Gastrocnemius medialis (tissue), 4 donors: ENCODE data around the gene REXO5. TPM values are rescaled to one million over a fixed set of nuclear protein-coding genes. Genes with fewer than 3 reads are reported as not detected.

ENCODE experiments used
- ATAC-seq, 2 donors: fragments of 150-250 bp; one replicate each; pipeline ENCODE4 v1.9.1; 2016
- DNase-seq, 2 donors: peaks; one replicate each; pipeline ENCODE4 v3.0.0-alpha.2; 2019
- H3K27ac ChIP-seq, 4 donors: fragments of 200-600 bp; sonication (generic); 1 replicate in 1 of 4; 2 replicates in 3 of 4; pipeline ENCODE4 v1.5.1; 2016 to 2018; ENCODE audit warnings: mild to moderate bottlenecking in 2 of 4, moderate library complexity in 1 of 4
- H3K27me3 ChIP-seq, 3 donors: fragments of 200-600 bp; sonication (generic) in 2 of 3; 1 replicate in 1 of 3; 2 replicates in 2 of 3; pipeline versions ENCODE4 v1.5.1 to v1.6.0; 2016 to 2019; ENCODE audit warnings: mild to moderate bottlenecking in 1 of 3, moderate library complexity in 1 of 3
- H3K36me3 ChIP-seq, 2 donors: fragments of 200-600 bp; sonication (generic) in 1 of 2; one replicate each; pipeline ENCODE4 v1.5.1; 2017 to 2018
- H3K4me1 ChIP-seq, 2 donors: fragments of 200-600 bp; sonication (generic) in 1 of 2; one replicate each; pipeline ENCODE4 v1.5.1; 2016 to 2017; ENCODE audit warnings: mild to moderate bottlenecking in 2 of 2
- H3K4me3 ChIP-seq, 4 donors: fragments of 200-600 bp; sonication (generic) in 3 of 4; 1 replicate in 1 of 4; 2 replicates in 3 of 4; pipeline ENCODE4 v1.5.1; 2016 to 2019; ENCODE audit warnings: mild to moderate bottlenecking in 2 of 4
- H3K9me3 ChIP-seq, 3 donors: fragments of 200-600 bp; sonication (generic) in 2 of 3; 1 replicate in 1 of 3; 2 replicates in 2 of 3; pipeline ENCODE4 v1.5.1; 2016 to 2019
- CTCF ChIP-seq, 5 experiments: fragments of 450-650 bp in 3 of 5; fragments of 200-600 bp in 2 of 5; sonication (generic) in 2 of 5; IDR thresholded peaks in 4 of 5; conservative IDR thresholded peaks in 1 of 5; 1 replicate in 4 of 5; 2 replicates in 1 of 5; pipeline ENCODE4 v1.5.1; 2016 to 2019; ENCODE audit warnings: antibody characterized with exemption in 5 of 5, mild to moderate bottlenecking in 3 of 5, moderate library complexity in 3 of 5
- POLR2A ChIP-seq, 2 donors: fragments of 450-650 bp; IDR thresholded peaks; one replicate each; pipeline ENCODE4 v1.6.1; 2017; ENCODE audit warnings: antibody characterized with exemption in 2 of 2, mild to moderate bottlenecking in 2 of 2, moderate library complexity in 2 of 2
- in situ Hi-C, 4 donors: fragments of 200-750 bp; cut with MboI; loops; one replicate each; pipeline versions ENCODE4 v1.15.0 to v1.8.0; 2017; ENCODE audit warnings: low sequenced_read_pairs in 4 of 4
- intact Hi-C: fragments of 100-400 bp; cut with DNase I; formaldehyde crosslinking; loops from one replicate; pipeline ENCODE4 v1.15.1; 2023; ENCODE audit warnings: low total_unique reads
- total RNA-seq, 4 donors: library from RNA; depleted of rRNA; stranded (reverse); fragments of >200 nt; gene quantifications; one replicate each; pipeline versions ENCODE4 v1.1.0 to v1.2.3, GENCODE V29; 2016

Gene REXO5
- total RNA-seq, 4 donors from 2014 or later = 0.52 to 3.1 (median 1.6) TPM

- no peak for ATAC-seq
- H3K27me3 ChIP-seq = no peaks in the 10 kb centered on the region
- H3K4me1 ChIP-seq = peaks cover 9 to 17% of the 10 kb centered on the region in 2 donors
- in situ Hi-C loops (no loop called here), intact Hi-C loops (loop anchor here (2.0 kb wide), 1 partner anchor 93 kb away; the partner anchor contains the start of genes DCUN1D3 and LYRM1)
- no peak for TF ChIP-seq POLR2A (IDR thresholded peaks at IDR 0.05)
- TF ChIP-seq CTCF (IDR thresholded peaks at IDR 0.05 in 4 of 5, conservative IDR thresholded peaks at IDR 0.05 in 1 of 5) = no peak
- no peaks in the 10 kb centered on the region for H3K36me3 ChIP-seq
- DNase-seq = no peak
- no peak overlapping the region for H3K4me3 ChIP-seq
- no peak overlapping the region for H3K27ac ChIP-seq
- H3K9me3 ChIP-seq = no peaks in the 10 kb centered on the region
Measured at GRCh38 chr16:20807862-20808261, 1.5 kb downstream of the REXO5 start.

DNA sequence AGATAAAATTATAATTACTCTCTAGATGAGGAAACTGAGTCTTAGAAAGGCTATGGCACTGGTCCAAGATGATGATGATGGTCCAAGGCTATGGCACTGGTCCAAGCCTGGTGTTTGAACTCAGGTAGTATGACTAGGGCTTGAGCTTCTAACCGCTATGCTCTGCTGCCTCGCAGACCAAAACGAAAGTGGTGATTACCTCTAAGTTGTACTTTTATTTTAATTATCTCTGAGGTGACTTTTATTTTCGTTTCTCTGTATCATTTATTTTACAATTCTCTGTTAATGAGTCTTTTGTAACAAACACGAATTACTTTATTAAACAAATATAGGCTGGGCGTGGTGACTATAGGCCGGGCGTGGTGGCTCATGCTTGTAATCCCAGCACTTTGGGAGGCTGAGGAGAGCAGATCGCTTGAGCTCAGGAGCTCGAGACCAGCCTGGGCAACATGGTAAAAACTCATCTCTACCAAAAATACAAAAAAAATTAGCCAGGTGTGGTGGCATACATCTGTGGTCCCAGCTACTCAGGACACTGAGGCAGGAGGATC lies 5.6 kb downstream of the REXO5 start:
- Histone ChIP-seq H3K4me1 (peaks cover 4 to 5% of the 10 kb centered on the region in 2 donors), H3K36me3 (no peaks in the 10 kb centered on the region), H3K4me3 (no peak overlapping the region), H3K9me3 (no peaks in the 10 kb centered on the region), H3K27me3 (no peaks in the 10 kb centered on the region), H3K27ac (no peak overlapping the region)
- intact Hi-C loops = no loop called here
- no peak for DNase-seq
- TF ChIP-seq CTCF (IDR thresholded peaks at IDR 0.05 in 4 of 5, conservative IDR thresholded peaks at IDR 0.05 in 1 of 5) (no peak), POLR2A (IDR thresholded peaks at IDR 0.05) (no peak)
- no peak for ATAC-seq
- in situ Hi-C loops = no loop called here

- no peaks in the 10 kb centered on the region for H3K27me3 ChIP-seq
- ATAC-seq (no peak), DNase-seq (no peak)
- H3K4me1 ChIP-seq = no peaks in the 10 kb centered on the region
- H3K4me3 ChIP-seq = no peak overlapping the region
- H3K27ac ChIP-seq = no peak overlapping the region
- TF ChIP-seq POLR2A (IDR thresholded peaks at IDR 0.05) = no peak
- TF ChIP-seq CTCF (IDR thresholded peaks at IDR 0.05 in 4 of 5, conservative IDR thresholded peaks at IDR 0.05 in 1 of 5) = no peak
- in situ Hi-C loops = no loop called here
- H3K9me3 ChIP-seq = no peaks in the 10 kb centered on the region
- intact Hi-C loops = no loop called here
- H3K36me3 ChIP-seq = no peaks in the 10 kb centered on the region
Measured at GRCh38 chr16:20812510-20812909, 6.2 kb downstream of the REXO5 start.

DNA sequence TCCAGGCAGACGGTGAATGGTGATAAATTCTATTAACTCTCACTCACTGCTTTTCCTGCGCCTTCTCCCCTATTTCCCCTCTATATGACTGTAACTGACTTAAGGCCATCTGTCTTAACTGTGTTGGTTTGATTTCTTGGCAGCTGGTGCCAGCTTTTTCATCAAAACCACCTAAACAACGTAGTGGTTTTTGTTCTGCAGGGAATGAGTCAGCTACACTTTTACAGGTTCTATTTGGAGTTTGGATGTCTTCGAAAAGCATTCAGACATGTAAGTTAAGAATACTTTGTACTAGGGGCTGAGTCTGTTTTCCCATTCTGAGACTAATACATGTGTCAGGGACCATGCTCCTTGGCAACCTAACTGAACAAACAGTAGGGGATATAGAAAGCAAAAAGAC lies 8.5 kb downstream of the REXO5 start:
- no peak overlapping the region for H3K4me3 ChIP-seq
- in situ Hi-C loops (no loop called here), intact Hi-C loops (no loop called here)
- no peaks in the 10 kb centered on the region for H3K4me1 ChIP-seq
- TF ChIP-seq POLR2A (IDR thresholded peaks at IDR 0.05) (no peak), CTCF (IDR thresholded peaks at IDR 0.05 in 4 of 5, conservative IDR thresholded peaks at IDR 0.05 in 1 of 5) (no peak)
- no peak overlapping the region for H3K27ac ChIP-seq
- no peak for DNase-seq
- no peaks in the 10 kb centered on the region for H3K36me3 ChIP-seq
- ATAC-seq = no peak
- H3K9me3 ChIP-seq = no peaks in the 10 kb centered on the region
- no peaks in the 10 kb centered on the region for H3K27me3 ChIP-seq
